ENCODE measurements around the gene FOXR1.

FOXR1 gene

DNA sequence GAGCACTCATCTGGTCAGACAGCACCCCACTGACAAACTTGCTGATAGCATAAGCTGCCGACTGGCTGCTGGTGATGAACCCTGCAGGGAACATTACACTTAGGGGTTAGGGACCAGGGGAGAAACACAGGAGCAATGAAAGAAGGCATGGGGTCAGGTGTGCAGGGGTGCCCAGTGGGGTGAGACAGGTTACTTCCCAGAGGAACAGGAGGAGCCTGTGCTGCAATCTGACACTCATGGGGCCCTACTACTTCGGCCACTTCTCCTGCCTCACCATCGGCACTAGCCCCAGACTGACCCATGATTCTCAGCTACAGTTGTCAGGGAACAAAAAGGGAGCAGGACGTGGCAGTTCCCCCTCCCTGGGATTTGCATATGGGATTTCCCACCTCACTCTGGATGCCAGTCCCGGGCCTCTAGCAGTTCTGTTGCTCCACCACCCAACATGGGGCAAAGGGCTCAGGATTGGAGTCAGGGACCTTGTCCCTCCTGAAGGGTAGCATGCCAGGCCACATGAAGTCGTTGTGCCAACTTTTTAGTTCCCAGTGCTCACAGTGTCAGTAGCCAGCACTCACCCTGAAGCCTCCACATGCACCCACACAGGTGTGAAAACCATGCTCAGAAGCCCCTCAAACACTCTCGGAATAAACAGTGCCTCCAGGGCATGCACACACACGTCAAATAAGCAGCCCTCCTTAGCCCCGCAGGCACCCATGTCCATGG, 56.9 kb downstream of the FOXR1 start:
- no peak for DNase-seq

DNA sequence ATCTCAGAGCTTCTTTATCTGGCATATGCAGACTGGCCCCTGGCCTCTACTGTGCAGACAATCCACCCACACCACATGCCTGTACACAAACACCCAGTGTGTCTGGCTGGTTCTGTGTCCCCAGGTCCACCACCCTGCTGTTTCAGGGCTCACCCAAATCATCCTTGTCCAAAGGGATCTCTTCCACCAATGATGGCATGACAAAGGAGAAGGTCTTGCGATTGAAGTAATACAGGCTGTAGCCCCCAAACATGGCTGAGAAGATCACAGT, 57.4 kb downstream of the FOXR1 start:
- no peak for DNase-seq

GRCh38 chr11:119029340-119030028, 57.9 kb downstream of the FOXR1 start:
- peak; percentile 41 to 42 for DNase-seq

GRCh38 chr11:119030029-119030328, 58.4 kb downstream of the FOXR1 start:
- no peak for DNase-seq

DNA sequence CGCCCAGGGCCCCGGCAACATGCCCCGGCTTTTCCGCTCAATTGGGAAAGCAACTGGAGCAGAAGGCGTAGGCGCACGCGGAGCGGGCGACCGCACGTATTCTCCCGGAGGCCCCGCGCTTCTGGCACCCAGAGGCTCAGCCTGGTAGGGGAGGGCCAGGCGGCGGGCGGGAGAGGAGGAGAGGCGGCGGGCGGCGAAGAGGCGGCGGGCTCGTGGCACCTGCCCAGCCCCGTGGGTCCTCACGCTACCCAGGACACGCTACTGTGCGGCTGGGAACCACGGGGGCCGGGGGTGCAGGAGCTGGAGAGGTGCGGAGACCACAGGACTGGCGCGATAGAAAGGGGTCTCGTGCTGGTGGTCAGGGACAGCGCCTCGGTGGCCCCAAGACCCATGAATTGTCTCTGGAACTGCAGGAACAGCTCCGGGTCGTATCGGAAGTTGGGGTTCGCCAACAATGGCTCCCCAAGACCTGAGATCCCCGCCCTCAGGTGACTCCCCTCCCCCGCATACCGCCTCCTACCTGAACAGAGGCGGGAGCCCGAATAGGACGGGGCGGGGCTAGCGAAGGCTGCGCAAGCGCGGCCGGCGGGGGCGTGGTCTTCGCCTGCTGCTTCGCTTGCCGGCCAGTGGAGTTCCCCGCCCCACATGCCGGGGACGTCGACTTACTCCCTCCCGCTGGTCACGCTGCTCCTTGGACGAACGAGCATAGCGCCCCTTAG, 58.9 kb downstream of the FOXR1 start, which contains the start of gene SLC37A4:
TSS of gene SLC37A4 (minus strand) at position 549 of the 719 bp plus-strand sequence.
- peak; percentile 97 to 98 for DNase-seq

Data from activated CD4-positive, alpha-beta T cell treated with anti-CD3 and anti-CD28 coated beads, Interleukin-2, amount 50 U/mL, for 4 hours (primary cell).